PFSK-1 (cell line): ENCODE results near the gene GPATCH2L.

ENCODE experiments used
- POLR2AphosphoS5 ChIP-seq: IDR thresholded peaks from 2 replicates; pipeline ENCODE4 v1.6.1; 2012; ENCODE audit warnings: low read depth, mild to moderate bottlenecking, control low read depth, low read length, moderate library complexity
- TF ChIP-seq, protein P1 (sequence below), 2 experiments: IDR thresholded peaks; 2 replicates each; pipeline versions ENCODE4 v1.6.1 to v1.8.0; 2011 to 2012; ENCODE audit warnings: low read depth in 2 of 2, low read length in 2 of 2, control low read depth in 1 of 2, inconsistent platforms in 1 of 2, mild to moderate bottlenecking in 1 of 2, moderate library complexity in 1 of 2; ENCODE audit not compliant: insufficient read depth in 1 of 2

DNA sequence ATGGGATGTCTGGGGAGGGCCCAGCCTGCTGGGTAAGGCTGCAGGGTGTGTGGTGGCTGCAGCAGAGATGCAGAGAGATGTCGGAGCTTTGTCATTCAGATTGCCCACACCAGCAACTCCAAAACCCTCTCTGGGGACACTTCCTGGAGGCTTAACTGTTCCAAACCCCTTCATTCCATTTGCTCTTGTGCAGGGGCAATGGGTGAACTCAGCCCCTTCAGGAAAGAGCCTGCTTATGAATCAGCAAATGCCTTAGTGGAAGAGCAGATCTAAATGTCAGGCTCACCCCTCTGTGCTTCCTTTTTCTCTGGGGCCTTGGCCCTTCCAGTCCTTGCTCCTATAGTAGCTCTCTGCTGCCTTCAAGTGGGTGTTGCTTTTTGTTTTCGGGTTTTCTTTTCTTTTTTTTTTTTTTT is 36.7 kb upstream of the GPATCH2L start:
- TF ChIP-seq, protein P1, sequence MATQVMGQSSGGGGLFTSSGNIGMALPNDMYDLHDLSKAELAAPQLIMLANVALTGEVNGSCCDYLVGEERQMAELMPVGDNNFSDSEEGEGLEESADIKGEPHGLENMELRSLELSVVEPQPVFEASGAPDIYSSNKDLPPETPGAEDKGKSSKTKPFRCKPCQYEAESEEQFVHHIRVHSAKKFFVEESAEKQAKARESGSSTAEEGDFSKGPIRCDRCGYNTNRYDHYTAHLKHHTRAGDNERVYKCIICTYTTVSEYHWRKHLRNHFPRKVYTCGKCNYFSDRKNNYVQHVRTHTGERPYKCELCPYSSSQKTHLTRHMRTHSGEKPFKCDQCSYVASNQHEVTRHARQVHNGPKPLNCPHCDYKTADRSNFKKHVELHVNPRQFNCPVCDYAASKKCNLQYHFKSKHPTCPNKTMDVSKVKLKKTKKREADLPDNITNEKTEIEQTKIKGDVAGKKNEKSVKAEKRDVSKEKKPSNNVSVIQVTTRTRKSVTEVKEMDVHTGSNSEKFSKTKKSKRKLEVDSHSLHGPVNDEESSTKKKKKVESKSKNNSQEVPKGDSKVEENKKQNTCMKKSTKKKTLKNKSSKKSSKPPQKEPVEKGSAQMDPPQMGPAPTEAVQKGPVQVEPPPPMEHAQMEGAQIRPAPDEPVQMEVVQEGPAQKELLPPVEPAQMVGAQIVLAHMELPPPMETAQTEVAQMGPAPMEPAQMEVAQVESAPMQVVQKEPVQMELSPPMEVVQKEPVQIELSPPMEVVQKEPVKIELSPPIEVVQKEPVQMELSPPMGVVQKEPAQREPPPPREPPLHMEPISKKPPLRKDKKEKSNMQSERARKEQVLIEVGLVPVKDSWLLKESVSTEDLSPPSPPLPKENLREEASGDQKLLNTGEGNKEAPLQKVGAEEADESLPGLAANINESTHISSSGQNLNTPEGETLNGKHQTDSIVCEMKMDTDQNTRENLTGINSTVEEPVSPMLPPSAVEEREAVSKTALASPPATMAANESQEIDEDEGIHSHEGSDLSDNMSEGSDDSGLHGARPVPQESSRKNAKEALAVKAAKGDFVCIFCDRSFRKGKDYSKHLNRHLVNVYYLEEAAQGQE (IDR thresholded peaks at IDR 0.05; ENCODE audit: insufficient read depth in 1 of 2, low read depth in 2 of 2, low read length in 2 of 2): no peak
- TF ChIP-seq POLR2AphosphoS5: no peak
